SK-N-SH treated with all-trans-retinoic acid at 6 μM for 48 hours (cell line): ENCODE data around the gene LCN2.
"Not testable (repeated sequence)": the region's sequence is repeated elsewhere in the genome, so short reads cannot be mapped to it uniquely, and the experiment has no call there.

ENCODE experiments used
- ATAC-seq: fragments of 200-7000 bp; cut with Tn5 transposase; 3 replicates; pipeline ENCODE4 v1.9.1; 2020; ENCODE audit warnings: mild to moderate bottlenecking, moderate library complexity
- ARNTL ChIP-seq: fragments of 450-650 bp; formaldehyde crosslinking; IDR thresholded peaks from 2 replicates; pipeline ENCODE4 v1.5.0; 2020; ENCODE audit warnings: low read depth, mild to moderate bottlenecking, moderate library complexity, borderline replicate concordance
- BACH2 ChIP-seq: fragments of 250-450 bp; sonication (Bioruptor Pico); IDR thresholded peaks from 2 replicates; pipeline ENCODE4 v1.9.0; 2021; ENCODE audit warnings: mild to moderate bottlenecking, borderline replicate concordance
- CSDC2 ChIP-seq: fragments of 250-450 bp; sonication (Bioruptor Pico); IDR thresholded peaks from 2 replicates; pipeline ENCODE4 v1.5.0; 2020; ENCODE audit warnings: mild to moderate bottlenecking, moderate library complexity
- CSRNP3 ChIP-seq: fragments of 250-450 bp; sonication (Bioruptor Pico); IDR thresholded peaks from 2 replicates; pipeline ENCODE4 v1.5.1; 2021; ENCODE audit warnings: mild to moderate bottlenecking, moderate library complexity
- ESRRG ChIP-seq: fragments of 250-450 bp; sonication (Bioruptor Pico); IDR thresholded peaks from 2 replicates; pipeline ENCODE4 v1.6.1; 2021; ENCODE audit warnings: mild to moderate bottlenecking
- GLIS3 ChIP-seq: fragments of 250-450 bp; sonication (Bioruptor Pico); IDR thresholded peaks from 2 replicates; pipeline ENCODE4 v1.5.0; 2020; ENCODE audit warnings: mild to moderate bottlenecking, moderate library complexity
- ISL1 ChIP-seq: fragments of 250-450 bp; sonication (Bioruptor Pico); IDR thresholded peaks from 2 replicates; pipeline ENCODE4 v2.1.2; 2022; ENCODE audit warnings: mild to moderate bottlenecking, moderate library complexity
- OSR1 ChIP-seq: fragments of 250-450 bp; sonication (Bioruptor Pico); IDR thresholded peaks from 2 replicates; pipeline ENCODE4 v1.8.0; 2022; ENCODE audit warnings: moderate library complexity, mild to moderate bottlenecking, inconsistent platforms
- POU6F1 ChIP-seq: fragments of 250-450 bp; sonication (Bioruptor Pico); IDR thresholded peaks from 2 replicates; pipeline ENCODE4 v1.8.0; 2021; ENCODE audit warnings: low read depth, mild to moderate bottlenecking, moderate library complexity, borderline replicate concordance
- PPARA ChIP-seq: fragments of 250-450 bp; sonication (Bioruptor Pico); IDR thresholded peaks from 2 replicates; pipeline ENCODE4 v1.5.0; 2020; ENCODE audit warnings: mild to moderate bottlenecking, borderline replicate concordance
- RARB ChIP-seq: fragments of 250-450 bp; sonication (Bioruptor Pico); IDR thresholded peaks from 2 replicates; pipeline ENCODE4 v1.8.0; 2021; ENCODE audit warnings: mild to moderate bottlenecking, moderate library complexity
- TCF4 ChIP-seq: fragments of 250-450 bp; sonication (Bioruptor Pico); IDR thresholded peaks from 2 replicates; pipeline ENCODE4 v1.8.0; 2021; ENCODE audit warnings: mild to moderate bottlenecking, moderate library complexity, borderline replicate concordance
- TOX ChIP-seq: fragments of 250-450 bp; sonication (Bioruptor Pico); IDR thresholded peaks from 2 replicates; pipeline ENCODE4 v1.8.0; 2021; ENCODE audit warnings: mild to moderate bottlenecking, moderate library complexity, borderline replicate concordance
- TSHZ2 ChIP-seq: fragments of 250-450 bp; sonication (Bioruptor Pico); IDR thresholded peaks from 2 replicates; pipeline ENCODE4 v1.5.0; 2020; ENCODE audit warnings: mild to moderate bottlenecking, moderate library complexity
- ZC3H10 ChIP-seq: fragments of 250-450 bp; sonication (Bioruptor Pico); IDR thresholded peaks from 2 replicates; pipeline ENCODE4 v1.5.1; 2021; ENCODE audit warnings: mild to moderate bottlenecking, moderate library complexity
- ZFP3 ChIP-seq: fragments of 250-450 bp; sonication (Bioruptor Pico); IDR thresholded peaks from 2 replicates; pipeline ENCODE4 v1.5.0; 2020; ENCODE audit warnings: mild to moderate bottlenecking, moderate library complexity
- ZFP30 ChIP-seq: fragments of 450-650 bp; formaldehyde crosslinking; IDR thresholded peaks from 2 replicates; pipeline ENCODE4 v1.5.0; 2022; ENCODE audit warnings: mild to moderate bottlenecking, moderate library complexity
- ZNF565 ChIP-seq: fragments of 450-650 bp; formaldehyde crosslinking; conservative IDR thresholded peaks from 2 replicates; pipeline ENCODE4 v1.5.0; 2020; ENCODE audit warnings: low read depth, mild to moderate bottlenecking, moderate library complexity
- ZNF70 ChIP-seq: fragments of 450-650 bp; formaldehyde crosslinking; IDR thresholded peaks from 2 replicates; pipeline ENCODE4 v1.5.0; 2020; ENCODE audit warnings: mild to moderate bottlenecking, moderate library complexity
- ZNF8 ChIP-seq: fragments of 450-650 bp; formaldehyde crosslinking; IDR thresholded peaks from 2 replicates; pipeline ENCODE4 v1.5.0; 2020; ENCODE audit warnings: mild to moderate bottlenecking, moderate library complexity

The LCN2 gene

DNA sequence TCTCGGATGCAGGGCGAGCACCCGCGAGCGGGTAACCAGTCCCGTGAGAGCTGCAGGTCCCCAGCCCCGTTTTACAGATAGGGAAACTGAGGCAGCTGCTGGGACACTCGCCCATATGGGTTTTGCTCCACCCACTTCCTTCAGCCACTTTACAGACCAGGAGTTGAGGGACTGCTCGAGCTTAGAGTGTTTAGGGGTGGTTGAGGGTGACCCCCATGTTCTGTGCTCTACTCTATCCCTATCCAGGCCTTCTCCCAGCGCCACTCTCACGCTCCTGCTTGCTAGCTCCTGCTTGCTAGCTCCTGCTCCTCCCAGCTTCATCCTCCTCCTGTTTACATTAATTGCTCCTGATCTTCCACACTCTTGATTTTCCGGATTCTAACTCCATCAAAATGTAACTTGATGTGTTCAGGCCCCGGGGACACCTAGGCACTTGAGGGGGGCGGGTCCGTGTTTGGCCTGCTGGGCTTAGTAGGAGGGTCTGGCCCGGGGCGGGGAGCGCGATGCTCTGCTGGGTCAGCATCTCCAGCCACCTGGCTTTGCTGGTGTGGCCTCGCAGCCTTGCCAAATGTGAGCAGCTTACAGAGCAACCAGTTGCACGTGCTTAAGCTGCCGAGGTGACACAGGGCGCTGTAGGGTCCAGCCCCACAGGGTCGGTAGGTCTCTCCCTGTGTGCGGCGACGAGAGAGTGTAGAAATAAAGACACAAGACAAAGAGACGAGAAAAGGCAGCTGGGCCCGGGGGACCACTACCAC is 20.2 kb upstream of the LCN2 start:
- no peak for ATAC-seq
- no peak for TF ChIP-seq ISL1 (CRISPR knock-in tag)
- no peak for TF ChIP-seq ZFP3 (CRISPR knock-in tag)
- no peak for TF ChIP-seq TCF4 (CRISPR knock-in tag)
- TF ChIP-seq ZFP30 (CRISPR knock-in tag): no peak
- no peak for TF ChIP-seq PPARA (CRISPR knock-in tag)
- no peak for TF ChIP-seq TSHZ2 (CRISPR knock-in tag)
- TF ChIP-seq ZNF70 (CRISPR knock-in tag): no peak
- TF ChIP-seq GLIS3 (CRISPR knock-in tag): no peak
- no peak for TF ChIP-seq ARNTL (CRISPR knock-in tag)
- no peak for TF ChIP-seq ZC3H10 (CRISPR knock-in tag)
- TF ChIP-seq ESRRG (CRISPR knock-in tag): no peak
- TF ChIP-seq CSDC2 (CRISPR knock-in tag): no peak
- TF ChIP-seq ZNF565 (CRISPR knock-in tag): no peak
- no peak for TF ChIP-seq OSR1 (CRISPR knock-in tag)
- TF ChIP-seq CSRNP3 (CRISPR knock-in tag): no peak
- no peak for TF ChIP-seq BACH2
- no peak for TF ChIP-seq RARB (CRISPR knock-in tag)
- TF ChIP-seq POU6F1 (CRISPR knock-in tag): no peak
- no peak for TF ChIP-seq ZNF8 (CRISPR knock-in tag)
- TF ChIP-seq TOX (CRISPR knock-in tag): no peak
- TF ChIP-seq, all 23 proteins: peak for 0

DNA sequence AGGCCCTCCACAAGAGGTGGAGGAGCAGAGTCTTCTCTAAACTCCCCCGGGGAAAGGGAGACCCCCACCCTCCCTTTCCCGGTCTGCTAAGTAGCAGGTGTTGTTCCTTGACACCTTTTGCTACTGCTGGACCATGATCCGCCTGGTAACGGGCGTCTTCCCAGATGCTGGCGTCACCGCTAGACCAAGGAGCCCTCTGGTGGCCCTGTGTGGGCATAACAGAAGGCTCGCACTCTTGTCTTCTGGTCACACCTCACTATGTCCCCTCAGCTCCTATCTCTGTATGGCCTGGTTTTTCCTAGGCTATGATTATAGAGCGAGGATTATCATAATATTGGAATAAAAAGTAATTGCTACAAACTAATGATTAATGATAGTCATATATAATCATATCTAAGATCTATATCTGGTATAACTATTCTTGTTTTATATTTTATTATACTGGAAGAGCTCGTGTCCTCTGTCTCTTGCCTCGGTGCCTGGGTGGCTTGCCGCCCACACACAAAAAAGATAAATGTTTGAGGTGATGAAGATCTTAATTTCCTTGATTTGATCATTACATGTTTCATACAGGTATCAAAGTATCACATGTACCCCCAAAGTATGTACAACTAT is 19.2 kb upstream of the LCN2 start:
- not testable (repeated sequence) for ATAC-seq

- ATAC-seq: not testable (repeated sequence)
Measured at GRCh38 chr9:128130651-128131050, 18.6 kb upstream of the LCN2 start.

DNA sequence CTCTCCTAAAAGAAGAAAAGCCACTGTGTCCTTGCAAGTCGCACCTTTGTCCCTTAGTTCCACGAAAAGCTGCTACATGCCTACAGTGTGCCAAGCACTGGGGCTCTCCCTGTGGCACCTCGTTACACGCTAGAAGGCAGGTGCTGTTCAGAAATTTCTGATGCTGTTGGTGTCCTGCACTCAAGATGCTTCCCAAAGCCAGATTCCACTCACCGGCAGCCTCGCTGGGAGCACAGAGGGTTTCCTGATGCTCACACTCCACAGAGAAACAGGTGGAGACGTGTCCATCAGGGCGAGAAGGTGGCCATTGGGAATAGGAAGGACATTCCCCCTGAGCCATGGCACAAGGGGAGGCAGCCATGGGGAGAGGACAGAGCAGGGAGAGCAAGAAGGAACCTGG is 17.9 kb upstream of the LCN2 start:
- not testable (repeated sequence) for ATAC-seq

DNA sequence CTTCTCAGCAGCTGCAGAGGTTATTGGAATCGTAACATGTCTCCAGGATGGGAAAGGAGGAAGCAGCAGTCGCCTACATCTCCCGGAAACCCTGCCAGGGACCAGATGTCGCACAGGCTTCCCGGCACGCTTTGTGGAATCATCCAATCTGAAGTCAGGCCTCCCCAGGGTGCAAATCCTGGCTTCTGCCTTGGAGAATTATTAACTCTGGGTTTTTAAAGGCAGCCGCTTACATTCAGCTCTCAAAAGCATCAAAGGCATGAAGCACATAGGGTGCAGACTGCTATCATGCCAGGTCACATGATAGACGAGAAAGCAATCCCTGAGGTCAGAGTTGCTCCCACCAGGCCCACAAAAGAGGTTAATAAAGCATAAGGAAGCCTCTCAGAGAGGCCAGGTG is 17.1 kb upstream of the LCN2 start:
- ATAC-seq: not testable (repeated sequence)

- ATAC-seq: not testable (repeated sequence)
Measured at GRCh38 chr9:128135561-128135960, 13.7 kb upstream of the LCN2 start.
